ENCODE results near the gene BRCC3.

Gene BRCC3

DNA sequence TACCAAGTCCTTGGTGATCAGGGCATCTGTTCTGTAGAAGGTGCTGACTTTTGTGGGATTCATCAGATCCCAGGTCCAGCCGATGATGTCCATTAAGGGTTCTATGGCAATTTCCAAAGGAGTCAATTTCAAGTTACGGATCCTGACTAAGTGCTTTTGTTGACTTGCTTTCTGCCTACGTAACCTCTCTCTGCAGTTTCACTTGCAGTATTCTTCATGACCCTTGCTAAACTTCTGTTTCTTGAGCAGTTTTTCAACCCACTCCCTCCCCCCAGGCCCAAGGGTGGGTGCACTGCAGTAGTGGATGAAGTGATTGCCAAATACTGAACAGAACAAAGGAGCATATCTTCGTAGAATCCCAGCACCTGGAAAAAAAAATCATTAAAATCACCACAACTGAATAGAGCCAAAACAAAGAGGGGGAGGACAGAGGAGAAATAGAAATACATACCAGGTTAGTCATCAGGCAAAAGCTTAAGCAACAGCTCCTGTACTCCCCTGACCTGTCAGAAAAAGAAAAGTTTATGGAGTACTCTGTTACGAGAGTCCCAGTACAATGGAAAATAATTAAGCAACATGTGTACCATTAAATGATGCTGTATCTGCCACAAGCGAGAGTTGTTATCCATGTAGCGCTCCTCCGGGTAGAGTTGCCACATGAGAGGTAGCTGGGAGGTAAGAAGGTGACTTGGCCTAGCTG, 6.1 kb upstream of the BRCC3 start:
- Histone ChIP-seq H3K9me3 (ENCODE audit: insufficient read depth, low read length) (no peaks in the 10 kb centered on the region), H3K4me1 (ENCODE audit: insufficient read depth, insufficient read length) (no peaks in the 10 kb centered on the region), H3K9ac (ENCODE audit: insufficient read length, low read depth) (no peak overlapping the region), H3K36me3 (ENCODE audit: insufficient read depth, insufficient read length, low read length) (no peaks in the 10 kb centered on the region), H3K4me3 (ENCODE audit: insufficient read length, low read depth) (no peak overlapping the region), H3K27me3 (ENCODE audit: insufficient read depth, insufficient read length) (no peaks in the 10 kb centered on the region)
- DNase-seq (ENCODE audit: low read depth, low spot score) = no peak
- TF ChIP-seq YY1 (IDR thresholded peaks at IDR 0.05; ENCODE audit: insufficient read depth, insufficient read length) (no peak), SUZ12 (IDR thresholded peaks at IDR 0.05; ENCODE audit: extremely low read depth, insufficient read depth, insufficient read length) (no peak), ZNF274 (IDR thresholded peaks at IDR 0.05; ENCODE audit: low read depth, low read length) (no peak)

DNA sequence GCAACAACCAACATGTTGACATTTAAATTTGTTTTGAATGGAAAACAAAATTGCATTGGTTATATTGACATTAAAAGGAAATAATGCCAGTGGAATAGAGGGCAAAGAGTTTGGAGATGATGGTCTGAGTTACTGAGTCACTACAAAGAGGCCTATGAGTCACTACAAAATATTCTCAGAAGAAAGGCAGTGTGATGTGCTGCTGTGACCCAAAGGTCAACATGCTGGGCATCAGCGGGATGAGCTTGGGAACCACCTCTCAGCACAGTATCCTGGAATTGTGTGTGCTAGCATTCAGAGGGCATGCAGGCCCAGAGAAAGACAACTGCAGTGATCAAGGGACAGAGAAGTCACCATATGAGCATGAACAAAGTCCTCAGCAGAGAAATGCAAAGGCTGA, 3.1 kb upstream of the BRCC3 start:
- H3K9ac ChIP-seq (ENCODE audit: insufficient read length, low read depth) = no peak overlapping the region
- DNase-seq (ENCODE audit: low read depth, low spot score) = no peak
- H3K36me3 ChIP-seq (ENCODE audit: insufficient read depth, insufficient read length, low read length) = peaks cover 5% of the 10 kb centered on the region

DNA sequence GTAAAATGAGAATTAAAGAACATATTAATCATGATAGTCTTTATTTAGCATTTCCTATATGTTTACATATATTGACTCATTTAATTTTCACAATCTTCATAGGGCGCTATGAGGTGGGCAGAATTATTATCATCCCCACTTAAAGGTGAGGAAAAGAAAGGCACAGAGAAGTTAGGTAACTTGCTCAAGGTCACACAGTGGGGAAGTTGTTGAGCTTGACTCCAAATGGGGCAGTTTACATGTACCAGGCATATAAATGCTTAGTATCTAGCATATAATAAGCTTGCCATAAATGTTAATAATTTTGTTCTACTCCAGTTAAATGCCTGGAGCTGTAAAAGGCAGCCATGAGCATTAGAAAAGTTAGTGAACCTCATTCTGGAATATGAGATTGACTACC, 1.9 kb upstream of the BRCC3 start:
- DNase-seq (ENCODE audit: low read depth, low spot score) = no peak
- Histone ChIP-seq H3K4me1 (ENCODE audit: insufficient read depth, insufficient read length) (no peaks in the 10 kb centered on the region), H3K9ac (ENCODE audit: insufficient read length, low read depth) (no peak overlapping the region), H3K9me3 (ENCODE audit: insufficient read depth, low read length) (no peaks in the 10 kb centered on the region), H3K27me3 (ENCODE audit: insufficient read depth, insufficient read length) (no peaks in the 10 kb centered on the region), H3K36me3 (ENCODE audit: insufficient read depth, insufficient read length, low read length) (peaks cover 11% of the 10 kb centered on the region), H3K4me3 (ENCODE audit: insufficient read length, low read depth) (no peak overlapping the region)
- no peak for TF ChIP-seq ZNF274 (IDR thresholded peaks at IDR 0.05; ENCODE audit: low read depth, low read length)
- TF ChIP-seq SUZ12 (IDR thresholded peaks at IDR 0.05; ENCODE audit: extremely low read depth, insufficient read depth, insufficient read length) = no peak
- TF ChIP-seq YY1 (IDR thresholded peaks at IDR 0.05; ENCODE audit: insufficient read depth, insufficient read length) = no peak

More for the DNA sequence above, 3.1 kb upstream of the BRCC3 start:
- no peak for TF ChIP-seq ZNF274 (IDR thresholded peaks at IDR 0.05; ENCODE audit: low read depth, low read length)
- no peak for TF ChIP-seq YY1 (IDR thresholded peaks at IDR 0.05; ENCODE audit: insufficient read depth, insufficient read length)
- TF ChIP-seq SUZ12 (IDR thresholded peaks at IDR 0.05; ENCODE audit: extremely low read depth, insufficient read depth, insufficient read length) = no peak
- Histone ChIP-seq H3K27me3 (ENCODE audit: insufficient read depth, insufficient read length) (no peaks in the 10 kb centered on the region), H3K4me3 (ENCODE audit: insufficient read length, low read depth) (no peak overlapping the region), H3K4me1 (ENCODE audit: insufficient read depth, insufficient read length) (no peaks in the 10 kb centered on the region), H3K9me3 (ENCODE audit: insufficient read depth, low read length) (no peaks in the 10 kb centered on the region)

DNA sequence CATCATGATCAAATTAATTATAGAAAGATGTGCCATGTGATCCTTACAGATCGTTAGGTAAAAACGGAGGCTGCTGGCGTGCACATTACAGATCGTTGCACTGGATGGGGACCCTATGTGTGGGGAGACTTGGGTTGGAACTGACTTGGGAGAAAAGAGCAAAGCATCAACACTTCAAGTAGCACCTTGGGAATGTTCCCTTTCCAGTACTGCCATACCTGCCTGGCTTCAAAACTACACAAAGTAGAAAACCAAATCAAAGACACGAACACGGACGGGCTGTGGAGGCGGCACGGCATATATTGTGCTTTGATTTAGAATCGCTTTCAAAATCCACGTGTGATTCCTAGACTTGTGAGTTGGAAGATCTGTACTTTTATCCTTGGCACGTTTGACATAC, 1.3 kb upstream of the BRCC3 start:
- Histone ChIP-seq H3K36me3 (ENCODE audit: insufficient read depth, insufficient read length, low read length) (peaks cover 11% of the 10 kb centered on the region), H3K4me1 (ENCODE audit: insufficient read depth, insufficient read length) (no peaks in the 10 kb centered on the region), H3K9me3 (ENCODE audit: insufficient read depth, low read length) (no peaks in the 10 kb centered on the region), H3K4me3 (ENCODE audit: insufficient read length, low read depth) (peak overlapping the region; percentile 39), H3K9ac (ENCODE audit: insufficient read length, low read depth) (peak overlapping the region; percentile 32), H3K27me3 (ENCODE audit: insufficient read depth, insufficient read length) (no peaks in the 10 kb centered on the region)
- DNase-seq (ENCODE audit: low read depth, low spot score) = no peak
- TF ChIP-seq SUZ12 (IDR thresholded peaks at IDR 0.05; ENCODE audit: extremely low read depth, insufficient read depth, insufficient read length) (no peak), YY1 (IDR thresholded peaks at IDR 0.05; ENCODE audit: insufficient read depth, insufficient read length) (no peak), ZNF274 (IDR thresholded peaks at IDR 0.05; ENCODE audit: low read depth, low read length) (no peak)

DNA sequence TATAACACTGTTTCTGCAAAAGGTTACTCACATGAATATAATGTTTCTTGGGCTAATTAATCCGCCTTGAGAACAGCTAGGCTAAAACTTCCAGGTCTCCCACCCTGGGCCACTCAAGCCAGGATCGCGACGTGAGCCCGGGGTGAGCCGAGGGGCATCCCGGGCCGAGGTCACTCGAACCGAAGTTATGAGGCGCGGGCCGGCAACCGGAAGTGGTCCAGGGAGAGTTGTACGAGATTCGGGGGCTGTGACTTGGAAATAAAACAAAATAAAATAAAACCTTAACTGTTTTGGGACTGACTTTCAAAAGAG, 689 bp upstream of the BRCC3 start:
- H3K36me3 ChIP-seq (ENCODE audit: insufficient read depth, insufficient read length, low read length) = peaks cover 11% of the 10 kb centered on the region
- H3K4me3 ChIP-seq (ENCODE audit: insufficient read length, low read depth) = peak overlapping the region; percentile 39
- H3K9ac ChIP-seq (ENCODE audit: insufficient read length, low read depth) = peak overlapping the region; percentile 59
- no peaks in the 10 kb centered on the region for H3K9me3 ChIP-seq (ENCODE audit: insufficient read depth, low read length)
- DNase-seq (ENCODE audit: low read depth, low spot score) = no peak
- no peaks in the 10 kb centered on the region for H3K4me1 ChIP-seq (ENCODE audit: insufficient read depth, insufficient read length)
- TF ChIP-seq ZNF274 (IDR thresholded peaks at IDR 0.05; ENCODE audit: low read depth, low read length) (no peak), SUZ12 (IDR thresholded peaks at IDR 0.05; ENCODE audit: extremely low read depth, insufficient read depth, insufficient read length) (no peak), YY1 (IDR thresholded peaks at IDR 0.05; ENCODE audit: insufficient read depth, insufficient read length) (no peak)
- no peaks in the 10 kb centered on the region for H3K27me3 ChIP-seq (ENCODE audit: insufficient read depth, insufficient read length)

DNA sequence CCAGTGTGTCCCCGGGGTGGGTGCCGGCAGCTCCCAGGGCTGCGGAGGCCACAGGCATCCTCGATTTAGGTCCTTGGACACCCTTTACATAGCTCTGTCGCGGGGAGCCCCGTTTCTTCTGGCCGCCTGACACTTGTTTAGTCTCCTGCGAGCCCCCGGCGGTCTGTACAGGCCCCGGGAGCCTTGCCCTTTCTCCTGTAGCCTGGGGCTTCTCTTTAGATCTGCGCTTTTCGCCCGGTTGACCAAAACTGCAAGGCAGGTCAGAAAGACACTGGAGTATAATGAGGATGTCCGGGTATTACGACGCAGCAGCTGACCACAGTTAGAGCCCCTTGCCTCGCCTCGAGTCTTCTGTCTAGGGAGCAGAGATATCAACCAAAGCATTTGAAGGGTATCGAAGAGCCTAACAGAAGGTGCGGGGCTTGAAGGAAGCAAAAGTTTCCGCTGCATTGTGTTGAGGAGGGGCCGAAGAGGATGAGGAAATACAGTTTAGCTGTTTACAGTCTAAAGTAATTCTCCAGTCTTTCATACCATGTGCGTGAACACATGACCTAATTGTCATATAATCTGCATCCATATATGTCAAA, 479 bp downstream of the BRCC3 start:
- peak overlapping the region; percentile 91 for H3K9ac ChIP-seq (ENCODE audit: insufficient read length, low read depth)
- H3K27me3 ChIP-seq (ENCODE audit: insufficient read depth, insufficient read length) = no peaks in the 10 kb centered on the region
- no peaks in the 10 kb centered on the region for H3K9me3 ChIP-seq (ENCODE audit: insufficient read depth, low read length)
- H3K4me3 ChIP-seq (ENCODE audit: insufficient read length, low read depth) = peak overlapping the region; percentile 73
- DNase-seq (ENCODE audit: low read depth, low spot score) = no peak
- H3K36me3 ChIP-seq (ENCODE audit: insufficient read depth, insufficient read length, low read length) = peaks cover 11% of the 10 kb centered on the region
- no peak for TF ChIP-seq ZNF274 (IDR thresholded peaks at IDR 0.05; ENCODE audit: low read depth, low read length)
- TF ChIP-seq SUZ12 (IDR thresholded peaks at IDR 0.05; ENCODE audit: extremely low read depth, insufficient read depth, insufficient read length) = no peak
- no peak for TF ChIP-seq YY1 (IDR thresholded peaks at IDR 0.05; ENCODE audit: insufficient read depth, insufficient read length)
- H3K4me1 ChIP-seq (ENCODE audit: insufficient read depth, insufficient read length) = no peaks in the 10 kb centered on the region

DNA sequence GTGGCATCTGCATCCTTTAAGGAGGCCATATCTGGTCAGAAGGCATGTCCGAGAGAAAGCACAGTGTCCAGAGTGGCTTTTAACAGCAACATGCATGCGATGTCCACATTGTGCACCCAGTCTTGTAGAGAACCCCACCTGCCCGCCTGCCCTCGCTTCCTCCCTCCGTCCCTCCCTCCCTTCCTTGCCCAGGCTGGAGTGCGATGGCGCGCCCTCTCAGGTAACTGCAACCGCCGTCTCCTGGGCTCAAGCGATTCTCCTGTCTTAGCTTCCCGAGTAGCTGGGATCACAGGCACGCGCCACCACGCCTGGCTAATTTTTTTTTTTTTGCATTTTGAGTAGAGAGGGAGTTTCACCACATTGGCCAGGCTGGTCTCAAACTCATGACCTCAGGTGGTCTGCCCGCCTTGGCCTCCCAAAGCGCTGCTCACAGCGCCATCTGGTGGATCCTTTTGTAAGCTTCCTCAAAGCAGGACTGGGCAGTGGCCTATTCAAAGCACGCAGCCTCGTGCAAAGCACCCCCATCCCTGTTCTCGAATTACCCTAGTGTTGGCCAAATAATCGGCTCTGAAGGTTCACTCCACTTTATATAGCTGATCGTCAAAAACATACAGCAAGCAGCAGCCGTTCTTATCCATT, 15.0 kb downstream of the BRCC3 start:
- DNase-seq (ENCODE audit: low read depth, low spot score) = peak; percentile 18
- Histone ChIP-seq H3K36me3 (ENCODE audit: insufficient read depth, insufficient read length, low read length) (peaks cover 19% of the 10 kb centered on the region), H3K27me3 (ENCODE audit: insufficient read depth, insufficient read length) (no peaks in the 10 kb centered on the region), H3K4me3 (ENCODE audit: insufficient read length, low read depth) (no peak overlapping the region), H3K9me3 (ENCODE audit: insufficient read depth, low read length) (no peaks in the 10 kb centered on the region), H3K9ac (ENCODE audit: insufficient read length, low read depth) (no peak overlapping the region), H3K4me1 (ENCODE audit: insufficient read depth, insufficient read length) (no peaks in the 10 kb centered on the region)
- TF ChIP-seq ZNF274 (IDR thresholded peaks at IDR 0.05; ENCODE audit: low read depth, low read length) = no peak
- no peak for TF ChIP-seq YY1 (IDR thresholded peaks at IDR 0.05; ENCODE audit: insufficient read depth, insufficient read length)
- TF ChIP-seq SUZ12 (IDR thresholded peaks at IDR 0.05; ENCODE audit: extremely low read depth, insufficient read depth, insufficient read length) = no peak
